CD14-positive monocyte (primary cell): ENCODE measurements around the gene CDK7. TPM values are rescaled to one million over a fixed set of nuclear protein-coding genes. Genes with fewer than 3 reads are reported as not detected.

Experiments used
- DNase-seq, 3 donors: peaks; one replicate each; pipeline ENCODE4 v3.0.0-alpha.2; 2011 to 2022
- H2AFZ ChIP-seq: 2 replicates; pipeline ENCODE4 v1.6.0; 2012; ENCODE audit warnings: mild to moderate bottlenecking, low read depth, low read length, inconsistent platforms; ENCODE audit not compliant: insufficient read depth, poor library complexity, severe bottlenecking
- H3K27ac ChIP-seq, 2 donors: 1 replicate in 1 of 2; 2 replicates in 1 of 2; pipeline ENCODE4 v1.5.1; 2012 to 2013; ENCODE audit warnings: low read length in 2 of 2, control low read depth in 1 of 2, inconsistent platforms in 1 of 2, low read depth in 1 of 2, mild to moderate bottlenecking in 1 of 2
- H3K27me3 ChIP-seq, 2 donors: one replicate each; pipeline versions ENCODE4 v1.6.0 to v1.6.1; 2011 to 2013; ENCODE audit warnings: low read length in 2 of 2; ENCODE audit not compliant: control insufficient read depth in 2 of 2, insufficient read depth in 2 of 2
- H3K36me3 ChIP-seq, 2 donors: replicated peaks in 1 of 2; 1 replicate in 1 of 2; 2 replicates in 1 of 2; pipeline versions ENCODE4 v1.5.1 to v1.6.1; 2012 to 2013; ENCODE audit warnings: low read length in 2 of 2, control low read depth in 1 of 2, inconsistent platforms in 1 of 2, mild to moderate bottlenecking in 1 of 2; ENCODE audit not compliant: insufficient read depth in 2 of 2, control insufficient read depth in 1 of 2
- H3K4me1 ChIP-seq, 2 donors: 1 replicate in 1 of 2; 2 replicates in 1 of 2; pipeline versions ENCODE4 v1.5.1 to v1.6.1; 2012 to 2013; ENCODE audit warnings: low read length in 2 of 2, control low read depth in 1 of 2, inconsistent platforms in 1 of 2, mild to moderate bottlenecking in 1 of 2, moderate library complexity in 1 of 2; ENCODE audit not compliant: insufficient read depth in 2 of 2, control insufficient read depth in 1 of 2
- H3K4me2 ChIP-seq: replicated peaks from 2 replicates; pipeline ENCODE3; 2012; ENCODE audit warnings: low read length, moderate library complexity, mild to moderate bottlenecking; ENCODE audit not compliant: poor library complexity, severe bottlenecking; ENCODE audit errors: extremely low read depth
- H3K4me3 ChIP-seq, 3 experiments: fragments of 200-600 bp in 1 of 3; sonication (generic) in 1 of 3; replicated peaks in 1 of 3; 1 replicate in 2 of 3; 2 replicates in 1 of 3; pipeline ENCODE4 v1.5.1; 2011 to 2013; ENCODE audit warnings: low read length in 3 of 3, mild to moderate bottlenecking in 3 of 3, control low read depth in 2 of 3, low read depth in 2 of 3, inconsistent platforms in 1 of 3, moderate library complexity in 1 of 3
- H3K79me2 ChIP-seq: 2 replicates; pipeline ENCODE4 v1.6.0; 2012; ENCODE audit warnings: mild to moderate bottlenecking, control low read depth, inconsistent platforms, low read length, moderate library complexity; ENCODE audit not compliant: insufficient read depth
- H3K9ac ChIP-seq: 2 replicates; pipeline ENCODE4 v1.6.0; 2017; ENCODE audit warnings: low read length, mild to moderate bottlenecking; ENCODE audit not compliant: insufficient read depth, poor library complexity, severe bottlenecking
- H3K9me3 ChIP-seq, 2 donors: replicated peaks in 1 of 2; 1 replicate in 1 of 2; 2 replicates in 1 of 2; pipeline versions ENCODE4 v1.5.1 to v1.6.1; 2012 to 2013; ENCODE audit warnings: low read length in 2 of 2, control low read depth in 1 of 2; ENCODE audit not compliant: control insufficient read depth in 1 of 2, insufficient read depth in 1 of 2
- H4K20me1 ChIP-seq: 2 replicates; pipeline ENCODE4 v1.6.0; 2012; ENCODE audit warnings: mild to moderate bottlenecking, low read length, control low read depth, moderate library complexity; ENCODE audit not compliant: insufficient read depth
- H3K27ac Mint-ChIP-seq, 7 donors: one replicate each; pipeline ENCODE4 v1.8.0; 2020; ENCODE audit warnings: mild to moderate bottlenecking in 7 of 7, mixed read lengths in 7 of 7, moderate library complexity in 6 of 7, inconsistent platforms in 2 of 7
- H3K27me3 Mint-ChIP-seq, 3 donors: one replicate each; pipeline ENCODE4 v1.8.0; 2021 to 2022; ENCODE audit warnings: low read depth in 3 of 3, mild to moderate bottlenecking in 3 of 3, mixed read lengths in 3 of 3, moderate library complexity in 3 of 3, inconsistent platforms in 1 of 3
- H3K36me3 Mint-ChIP-seq, 2 donors: one replicate each; pipeline ENCODE4 v1.8.0; 2020; ENCODE audit warnings: mixed read lengths in 2 of 2, inconsistent platforms in 1 of 2, mild to moderate bottlenecking in 1 of 2
- H3K4me1 Mint-ChIP-seq: one replicate; pipeline ENCODE4 v1.8.0; 2020; ENCODE audit warnings: mild to moderate bottlenecking, mixed read lengths
- H3K4me3 Mint-ChIP-seq, 2 donors: one replicate each; pipeline ENCODE4 v1.8.0; 2020; ENCODE audit warnings: mild to moderate bottlenecking in 2 of 2, mixed read lengths in 2 of 2, moderate library complexity in 1 of 2
- H3K9me3 Mint-ChIP-seq, 7 donors: one replicate each; pipeline ENCODE4 v1.8.0; 2020 to 2022; ENCODE audit warnings: mixed read lengths in 7 of 7, mild to moderate bottlenecking in 6 of 7, moderate library complexity in 6 of 7, inconsistent platforms in 2 of 7
- CTCF ChIP-seq: fragments of 200-600 bp; IDR thresholded peaks from one replicate; pipeline ENCODE4 v1.8.0; 2022; ENCODE audit warnings: antibody characterized with exemption, mild to moderate bottlenecking
- WGBS: methylation state at CpG from one replicate; pipeline ENCODE4 v1.1.5; 2013; ENCODE audit warnings: missing lambda C conversion rate; ENCODE audit not compliant: insufficient coverage; 5-methylcytosine and 5-hydroxymethylcytosine counted together
- intact Hi-C, 2 donors: fragments of 100-400 bp; cut with micrococcal nuclease; formaldehyde crosslinking; loops; one replicate each; pipeline versions ENCODE4 v1.15.0 to v1.15.1; 2023
- polyA plus RNA-seq, 3 donors: library from polyadenylated mRNA; depleted of rRNA in 1 of 3; unstranded in 2 of 3; stranded (reverse) in 1 of 3; fragments of 300-500 nt in 2 of 3; fragments of >200 nt in 1 of 3; fragmentation: Illumina TruSeq in 2 of 3; gene quantifications; 1 replicate in 2 of 3; 2 replicates in 1 of 3; pipeline ENCODE4 v1.2.3, GENCODE V29; 2012 to 2021

Gene CDK7
- polyA plus RNA-seq, 3 donors, result 12.4 to 20.4 (median 14.4) TPM

GRCh38 chr5:69212022-69212421, 22.7 kb upstream of the CDK7 start:
- H3K36me3 Mint-ChIP-seq, result peaks cover 2 to 8% of the 10 kb centered on the region in 2 donors
- no peak overlapping the region for H3K9ac ChIP-seq
- H3K27ac Mint-ChIP-seq, result peak overlapping the region in 1 of 7 donors; percentile 1
- WGBS, result no CpG with 5 or more reads among the region's 2 CpGs
- H3K79me2 ChIP-seq, result no peaks in the 10 kb centered on the region
- intact Hi-C loops, result no loop called here
- peaks cover 0 to 3% (median 0%) of the 10 kb centered on the region in 3 donors for H3K27me3 Mint-ChIP-seq
- H3K4me3 Mint-ChIP-seq, result no peak overlapping the region
- no peaks in the 10 kb centered on the region for H3K9me3 ChIP-seq
- H3K27me3 ChIP-seq, result no peaks in the 10 kb centered on the region
- H3K4me1 Mint-ChIP-seq, result peaks cover 4% of the 10 kb centered on the region
- H3K4me2 ChIP-seq, result no peak overlapping the region
- H3K4me3 ChIP-seq, result no peak overlapping the region
- H2AFZ ChIP-seq, result no peak overlapping the region
- no peak for TF ChIP-seq CTCF
- H3K4me1 ChIP-seq, result peaks cover 2 to 3% of the 10 kb centered on the region in 2 donors
- no peaks in the 10 kb centered on the region for H3K9me3 Mint-ChIP-seq
- H3K27ac ChIP-seq, result no peak overlapping the region
- no peaks in the 10 kb centered on the region for H4K20me1 ChIP-seq
- no peak for DNase-seq
- H3K36me3 ChIP-seq, result no peaks in the 10 kb centered on the region

GRCh38 chr5:69213513-69214215, 21.0 kb upstream of the CDK7 start:
- H3K27me3 Mint-ChIP-seq, result peaks cover 0 to 3% (median 0%) of the 10 kb centered on the region in 3 donors
- no peak overlapping the region for H2AFZ ChIP-seq

More at GRCh38 chr5:69213513-69214215, 21.0 kb upstream of the CDK7 start:
- peaks cover 4 to 12% of the 10 kb centered on the region in 2 donors for H3K4me1 ChIP-seq
- no peak overlapping the region for H3K9ac ChIP-seq
- Mint-ChIP-seq H3K4me3 (no peak overlapping the region), H3K4me1 (peaks cover 7% of the 10 kb centered on the region), H3K36me3 (peaks cover 2 to 7% of the 10 kb centered on the region in 2 donors), H3K27ac (no peak overlapping the region), H3K9me3 (peaks cover 0 to 3% (median 0%) of the 10 kb centered on the region in 7 donors)
- H4K20me1 ChIP-seq, result no peaks in the 10 kb centered on the region
- H3K4me2 ChIP-seq, result no peak overlapping the region
- no peaks in the 10 kb centered on the region for H3K27me3 ChIP-seq
- peaks cover 7% of the 10 kb centered on the region for H3K79me2 ChIP-seq
- no peaks in the 10 kb centered on the region for H3K9me3 ChIP-seq
- intact Hi-C loops, result no loop called here
- WGBS, result 100% methylated on average over 3 of the region's 4 CpGs
- TF ChIP-seq CTCF, result no peak
- no peak overlapping the region for H3K27ac ChIP-seq
- DNase-seq, result no peak
- H3K4me3 ChIP-seq, result no peak overlapping the region
- H3K36me3 ChIP-seq, result no peaks in the 10 kb centered on the region
